ENCODE data around the gene KLC4. TPM values are rescaled to one million over a fixed set of nuclear protein-coding genes. Genes with fewer than 3 reads are reported as not detected.

The KLC4 gene
- total RNA-seq, 1 donor from 2014 or later: 32.0 TPM

GRCh38 chr6:43060755-43061633 is 1.6 kb downstream of the KLC4 start:
- Histone ChIP-seq H3K36me3 (peaks cover 39% of the 10 kb centered on the region), H3K4me1 (peaks cover 22% of the 10 kb centered on the region), H3K27ac (peak overlapping the region; percentile 83), H3K27me3 (no peaks in the 10 kb centered on the region), H3K9me3 (no peaks in the 10 kb centered on the region), H3K4me3 (peak overlapping the region; percentile 77)
- intact Hi-C loops (cut with DNase I): no loop called here
- DNase-seq (no peak), ATAC-seq (no peak)
- TF ChIP-seq CTCF (IDR thresholded peaks at IDR 0.05): no peak

- Histone ChIP-seq H3K9me3 (no peaks in the 10 kb centered on the region), H3K27me3 (no peaks in the 10 kb centered on the region), H3K4me1 (peaks cover 22% of the 10 kb centered on the region), H3K36me3 (peaks cover 40% of the 10 kb centered on the region), H3K4me3 (no peak overlapping the region), H3K27ac (no peak overlapping the region)
- ATAC-seq (no peak), DNase-seq (no peak)
- TF ChIP-seq CTCF (IDR thresholded peaks at IDR 0.05): no peak
- intact Hi-C loops (cut with DNase I): no loop called here
These were observed 2.4 kb downstream of the KLC4 start for GRCh38 chr6:43061861-43062260.

GRCh38 chr6:43062818-43063217 is 3.4 kb downstream of the KLC4 start:
- Histone ChIP-seq H3K4me3 (no peak overlapping the region), H3K36me3 (peaks cover 38% of the 10 kb centered on the region), H3K9me3 (no peaks in the 10 kb centered on the region), H3K27me3 (no peaks in the 10 kb centered on the region), H3K4me1 (peaks cover 20% of the 10 kb centered on the region), H3K27ac (no peak overlapping the region)
- intact Hi-C loops (cut with DNase I): no loop called here
- DNase-seq: no peak
- TF ChIP-seq CTCF (IDR thresholded peaks at IDR 0.05): no peak
- no peak for ATAC-seq

GRCh38 chr6:43070028-43070632 is 10.7 kb downstream of the KLC4 start:
- ATAC-seq (peak; percentile 75), DNase-seq (no peak)
- intact Hi-C loops (cut with DNase I): loop anchor here (10.0 kb wide), 1 partner anchor 75 kb away; no protein-coding TSS in a partner anchor

More at GRCh38 chr6:43070028-43070632, 10.7 kb downstream of the KLC4 start:
- no peak overlapping the region for H3K27ac ChIP-seq
- H3K9me3 ChIP-seq: no peaks in the 10 kb centered on the region
- H3K36me3 ChIP-seq: peaks cover 21% of the 10 kb centered on the region
- no peak overlapping the region for H3K4me3 ChIP-seq
- no peaks in the 10 kb centered on the region for H3K27me3 ChIP-seq
- no peaks in the 10 kb centered on the region for H3K4me1 ChIP-seq
- TF ChIP-seq CTCF (IDR thresholded peaks at IDR 0.05): peak; percentile 48
